T1000 (cell line): ENCODE data around the gene MYH7B.

Experiments used
- DNase-seq: peaks from one replicate; lab custom pipeline; 2025; ENCODE audit warnings: mixed read lengths; lab: John Stamatoyannopoulos, UW

The MYH7B gene

GRCh38 chr20:34977365-34978091, 21.9 kb downstream of the MYH7B start:
- DNase-seq = no peak

GRCh38 chr20:34978092-34978744, 22.6 kb downstream of the MYH7B start:
- DNase-seq = no peak

- DNase-seq = no peak
These were observed 23.9 kb downstream of the MYH7B start for GRCh38 chr20:34979366-34980153.

GRCh38 chr20:34980543-34981233, 25.0 kb downstream of the MYH7B start:
- DNase-seq = no peak

- DNase-seq = no peak
These were observed 26.8 kb downstream of the MYH7B start for GRCh38 chr20:34982270-34983088.

GRCh38 chr20:34983089-34983820, 27.6 kb downstream of the MYH7B start:
- DNase-seq = no peak

GRCh38 chr20:34983995-34984735, 28.5 kb downstream of the MYH7B start:
- no peak for DNase-seq

GRCh38 chr20:34984756-34985261, 29.1 kb downstream of the MYH7B start:
- no peak for DNase-seq

GRCh38 chr20:34985461-34986310, 30.0 kb downstream of the MYH7B start:
- DNase-seq = no peak

- no peak for DNase-seq
These were observed 30.9 kb downstream of the MYH7B start for GRCh38 chr20:34986311-34987287.

GRCh38 chr20:34987288-34988190, 31.9 kb downstream of the MYH7B start:
- DNase-seq = no peak

GRCh38 chr20:34988191-34988540, 32.5 kb downstream of the MYH7B start:
- DNase-seq = no peak

GRCh38 chr20:34989118-34989517, 33.5 kb downstream of the MYH7B start:
- no peak for DNase-seq

GRCh38 chr20:34989670-34990069, 34.0 kb downstream of the MYH7B start:
- no peak for DNase-seq

GRCh38 chr20:34990231-34990630, 34.6 kb downstream of the MYH7B start:
- no peak for DNase-seq

GRCh38 chr20:34990661-34991214, 35.1 kb downstream of the MYH7B start:
- DNase-seq = no peak
